Keratinocyte (primary cell): Measurements from ENCODE around the gene FRMPD4. TPM values are rescaled to one million over a fixed set of nuclear protein-coding genes. Genes with fewer than 3 reads are reported as not detected.

Source experiments
- DNase-seq: peaks from one replicate; pipeline ENCODE4 v3.0.0-alpha.2; 2011; ENCODE audit warnings: low read depth, missing footprints, low spot score
- FAIRE-seq: peaks from 2 replicates; lab custom pipeline; 2011; peaks lifted over from hg19 to GRCh38; lab: Jason Lieb, UNC
- H2AFZ ChIP-seq: 2 replicates; pipeline ENCODE4 v1.6.0; 2012; ENCODE audit warnings: low read length, control low read depth, inconsistent platforms; ENCODE audit not compliant: control insufficient read depth
- H3K27ac ChIP-seq: 2 replicates; pipeline ENCODE4 v1.5.1; 2011; ENCODE audit warnings: low read length; ENCODE audit not compliant: control insufficient read depth, insufficient read depth
- H3K27me3 ChIP-seq: 3 replicates; pipeline ENCODE4 v1.6.0; 2011; ENCODE audit warnings: low read length; ENCODE audit not compliant: control insufficient read depth, insufficient read depth; ENCODE audit errors: extremely low read depth
- H3K36me3 ChIP-seq, 2 experiments: 2 replicates in 1 of 2; 3 replicates in 1 of 2; pipeline ENCODE4 v1.5.1; 2011; ENCODE audit warnings: low read length in 2 of 2, mild to moderate bottlenecking in 1 of 2; ENCODE audit not compliant: control insufficient read depth in 2 of 2, insufficient read depth in 2 of 2; ENCODE audit errors: extremely low read depth in 1 of 2
- H3K4me1 ChIP-seq: 3 replicates; pipeline ENCODE4 v1.5.1; 2011; ENCODE audit warnings: low read length; ENCODE audit not compliant: control insufficient read depth, insufficient read depth; ENCODE audit errors: extremely low read depth
- H3K4me2 ChIP-seq: 3 replicates; pipeline ENCODE4 v1.6.0; 2011; ENCODE audit warnings: low read depth, low read length; ENCODE audit not compliant: control insufficient read depth, insufficient read depth; ENCODE audit errors: extremely low read depth
- H3K4me3 ChIP-seq, 3 experiments: fragments of 200-600 bp in 1 of 3; sonication (generic) in 1 of 3; 2 replicates in 2 of 3; 3 replicates in 1 of 3; pipeline ENCODE4 v1.5.1; 2011 to 2016; ENCODE audit warnings: low read length in 3 of 3, mild to moderate bottlenecking in 3 of 3, control low read depth in 2 of 3, inconsistent platforms in 1 of 3, low read depth in 1 of 3, mixed read lengths in 1 of 3, mixed run types in 1 of 3, moderate library complexity in 1 of 3; ENCODE audit not compliant: control insufficient read depth in 2 of 3, insufficient read depth in 2 of 3; ENCODE audit errors: extremely low read depth in 1 of 3
- H3K79me2 ChIP-seq: 2 replicates; pipeline ENCODE4 v1.6.0; 2012; ENCODE audit warnings: low read length; ENCODE audit not compliant: control insufficient read depth, insufficient read depth
- H3K9ac ChIP-seq: 3 replicates; pipeline ENCODE4 v1.6.0; 2011; ENCODE audit warnings: low read length; ENCODE audit not compliant: control insufficient read depth, insufficient read depth; ENCODE audit errors: extremely low read depth
- H3K9me1 ChIP-seq: 3 replicates; pipeline ENCODE4 v1.6.0; 2011; ENCODE audit warnings: low read length; ENCODE audit not compliant: control insufficient read depth, insufficient read depth; ENCODE audit errors: extremely low read depth
- H3K9me3 ChIP-seq: 2 replicates; pipeline ENCODE4 v1.5.1; 2012; ENCODE audit warnings: low read depth, low read length; ENCODE audit not compliant: control insufficient read depth
- H4K20me1 ChIP-seq: 3 replicates; pipeline ENCODE4 v1.6.0; 2011; ENCODE audit warnings: low read length; ENCODE audit not compliant: control insufficient read depth, insufficient read depth; ENCODE audit errors: extremely low read depth
- CTCF ChIP-seq, 3 experiments: IDR thresholded peaks in 1 of 3; conservative IDR thresholded peaks in 1 of 3; optimal IDR thresholded peaks in 1 of 3; 2 replicates in 2 of 3; 3 replicates in 1 of 3; pipeline versions ENCODE3 to v1.5.1; 2011; ENCODE audit warnings: low read length in 3 of 3, mild to moderate bottlenecking in 3 of 3, moderate library complexity in 2 of 3, control low read depth in 1 of 3, inconsistent platforms in 1 of 3; ENCODE audit not compliant: insufficient read depth in 2 of 3; ENCODE audit errors: extremely low read depth in 1 of 3
- EZH2 ChIP-seq: IDR thresholded peaks from one replicate; pipeline ENCODE4 v1.6.1; 2012; ENCODE audit warnings: inconsistent platforms, mild to moderate bottlenecking, low read length, moderate library complexity
- dilution Hi-C: fragments of 300-500 bp; cut with MboI; formaldehyde crosslinking; loops from one replicate; pipeline ENCODE4 v1.7.0; 2020; ENCODE audit warnings: low sequenced_read_pairs; ENCODE audit not compliant: extremely low pct_ligation_motif_present
- polyA plus RNA-seq, 5 experiments: library from polyadenylated mRNA; depleted of rRNA in 3 of 5; stranded (reverse) in 3 of 5; stranded (forward) in 1 of 5; unstranded in 1 of 5; fragments of >200 nt; gene quantifications; 1 replicate in 1 of 5; 2 replicates in 3 of 5; 3 replicates in 1 of 5; pipeline versions ENCODE4 v1.2.1 to v1.2.3, GENCODE V29; 2011 to 2012; ENCODE audit warnings: missing spikeins in 2 of 5, low read depth in 1 of 5, low replicate concordance in 1 of 5

FRMPD4 gene
- polyA plus RNA-seq, 1 donor (not counting 4 experiments of a cell fraction or from before 2014, with no cell fraction given) = 0.05 TPM

GRCh38 chrX:12360383-12360782 lies 222.1 kb downstream of the FRMPD4 start:
- peak; percentile 83 for FAIRE-seq

GRCh38 chrX:12360986-12361598 lies 222.8 kb downstream of the FRMPD4 start:
- dilution Hi-C loops = no loop called here
- peak overlapping the region; percentile 16 for H3K4me2 ChIP-seq

More at GRCh38 chrX:12360383-12360782, 222.1 kb downstream of the FRMPD4 start:
- no peak overlapping the region for H3K4me3 ChIP-seq
- H3K27ac ChIP-seq = peak overlapping the region; percentile 66
- no peaks in the 10 kb centered on the region for H3K79me2 ChIP-seq
- no peaks in the 10 kb centered on the region for H3K9me1 ChIP-seq
- no peaks in the 10 kb centered on the region for H3K36me3 ChIP-seq
- dilution Hi-C loops = no loop called here
- TF ChIP-seq EZH2 (no peak), CTCF (optimal IDR thresholded peaks at IDR 0.05 in 1 of 3, IDR thresholded peaks at IDR 0.05 in 1 of 3, conservative IDR thresholded peaks at IDR 0.05 in 1 of 3; ENCODE audit: extremely low read depth in 1 of 3, insufficient read depth in 2 of 3, low read length in 3 of 3) (no peak)
- H3K4me2 ChIP-seq = peak overlapping the region; percentile 51
- DNase-seq = peak; percentile 28
- no peak overlapping the region for H3K9ac ChIP-seq
- peak overlapping the region; percentile 49 for H2AFZ ChIP-seq
- no peaks in the 10 kb centered on the region for H4K20me1 ChIP-seq
- H3K4me1 ChIP-seq = peaks cover 24% of the 10 kb centered on the region
- no peaks in the 10 kb centered on the region for H3K9me3 ChIP-seq
- H3K27me3 ChIP-seq = no peaks in the 10 kb centered on the region

More at GRCh38 chrX:12360986-12361598, 222.8 kb downstream of the FRMPD4 start:
- Histone ChIP-seq H3K4me1 (peaks cover 24% of the 10 kb centered on the region), H3K27ac (peak overlapping the region; percentile 66), H3K9me1 (no peaks in the 10 kb centered on the region), H2AFZ (no peak overlapping the region), H3K9ac (no peak overlapping the region), H3K9me3 (no peaks in the 10 kb centered on the region), H3K4me3 (no peak overlapping the region), H3K27me3 (no peaks in the 10 kb centered on the region), H3K36me3 (no peaks in the 10 kb centered on the region), H4K20me1 (no peaks in the 10 kb centered on the region), H3K79me2 (no peaks in the 10 kb centered on the region)
- DNase-seq (no peak), FAIRE-seq (no peak)
- TF ChIP-seq EZH2 = no peak
- TF ChIP-seq CTCF (optimal IDR thresholded peaks at IDR 0.05 in 1 of 3, IDR thresholded peaks at IDR 0.05 in 1 of 3, conservative IDR thresholded peaks at IDR 0.05 in 1 of 3; ENCODE audit: extremely low read depth in 1 of 3, insufficient read depth in 2 of 3, low read length in 3 of 3) = no peak
